ENCODE data around the gene SPN.
A peak's percentile ranks its signal among the peaks of the same experiment; 100 is the strongest.
"Not testable (repeated sequence)": the region's sequence is repeated elsewhere in the genome, so short reads cannot be mapped to it uniquely, and the experiment has no call there.

Gene SPN, protein sequence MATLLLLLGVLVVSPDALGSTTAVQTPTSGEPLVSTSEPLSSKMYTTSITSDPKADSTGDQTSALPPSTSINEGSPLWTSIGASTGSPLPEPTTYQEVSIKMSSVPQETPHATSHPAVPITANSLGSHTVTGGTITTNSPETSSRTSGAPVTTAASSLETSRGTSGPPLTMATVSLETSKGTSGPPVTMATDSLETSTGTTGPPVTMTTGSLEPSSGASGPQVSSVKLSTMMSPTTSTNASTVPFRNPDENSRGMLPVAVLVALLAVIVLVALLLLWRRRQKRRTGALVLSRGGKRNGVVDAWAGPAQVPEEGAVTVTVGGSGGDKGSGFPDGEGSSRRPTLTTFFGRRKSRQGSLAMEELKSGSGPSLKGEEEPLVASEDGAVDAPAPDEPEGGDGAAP

DNA sequence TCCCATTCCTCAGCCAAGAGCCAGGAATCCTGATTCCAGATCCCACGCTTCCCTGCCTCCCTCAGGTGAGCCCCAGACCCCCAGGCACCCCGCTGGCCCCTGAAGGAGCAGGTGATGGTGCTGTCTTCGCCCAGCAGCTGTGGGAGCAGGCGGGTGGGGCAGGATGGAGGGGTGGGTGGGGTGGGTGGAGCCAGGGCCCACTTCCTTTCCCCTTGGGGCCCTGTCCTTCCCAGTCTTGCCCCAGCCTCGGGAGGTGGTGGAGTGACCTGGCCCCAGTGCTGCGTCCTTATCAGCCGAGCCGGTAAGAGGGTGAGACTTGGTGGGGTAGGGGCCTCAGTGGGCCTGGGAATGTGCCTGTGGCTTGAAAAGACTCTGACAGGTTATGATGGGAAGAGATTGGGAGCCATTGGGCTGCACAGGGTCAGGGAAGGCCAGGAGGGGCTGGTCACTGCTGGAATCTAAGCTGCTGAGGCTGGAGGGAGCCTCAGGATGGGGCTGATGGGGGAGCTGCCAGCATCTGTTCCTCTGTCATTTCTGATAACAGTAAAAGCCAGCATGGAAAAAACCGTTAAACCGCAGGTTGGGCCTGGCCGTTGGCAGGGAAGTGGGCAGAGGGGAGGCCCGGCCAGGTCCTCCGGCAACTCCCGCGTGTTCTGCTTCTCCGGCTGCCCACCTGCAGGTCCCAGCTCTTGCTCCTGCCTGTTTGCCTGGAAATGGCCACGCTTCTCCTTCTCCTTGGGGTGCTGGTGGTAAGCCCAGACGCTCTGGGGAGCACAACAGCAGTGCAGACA lies at the start of gene SPN:
SPN (plus strand) TSS at position 232 of the 791 bp plus-strand sequence; CDS start at position 714, 482 bp downstream.
- no peak for DNase-seq (ENCODE audit: low read depth in 1 of 2, low spot score in 1 of 2)

DNA sequence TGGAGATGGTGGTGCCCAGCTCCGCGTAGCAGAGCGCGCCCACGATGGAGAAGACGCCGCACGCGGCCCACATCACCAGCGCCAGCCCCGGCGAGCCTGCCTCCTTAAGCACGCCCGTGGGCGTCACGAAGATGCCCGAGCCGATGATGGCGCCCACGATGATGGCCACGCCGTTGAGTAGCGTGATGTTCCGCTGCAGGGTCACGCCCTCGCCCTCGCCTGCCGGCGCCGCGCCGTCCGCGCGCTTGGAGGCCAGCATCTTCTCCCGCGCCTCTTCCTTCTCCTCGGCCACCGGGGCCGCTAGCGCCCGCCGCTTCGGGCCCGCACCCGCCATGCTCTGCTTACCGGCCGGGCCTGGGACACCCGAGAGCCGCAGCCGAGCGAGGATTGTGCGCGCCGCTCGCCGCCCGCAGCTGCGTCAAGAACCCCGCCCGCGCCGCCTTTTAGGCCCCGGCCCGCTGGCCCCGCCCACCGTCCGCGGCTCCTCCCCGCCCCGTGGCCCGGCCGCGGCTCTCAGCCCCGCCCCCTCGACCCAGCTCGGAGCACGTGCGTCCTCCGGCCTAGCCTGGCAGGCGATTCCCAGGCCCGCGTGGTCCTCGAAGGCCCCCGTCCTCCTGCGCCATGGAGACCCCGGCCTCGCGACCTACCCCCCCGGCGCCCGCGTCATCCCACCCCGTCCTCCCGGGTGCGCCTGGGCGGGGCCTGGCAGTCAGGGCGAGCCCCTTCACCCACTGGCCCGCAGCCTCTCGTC lies 49.6 kb upstream of the SPN start:
- DNase-seq (ENCODE audit: low read depth in 1 of 2, low spot score in 1 of 2), result peak; percentile 84 to 93

DNA sequence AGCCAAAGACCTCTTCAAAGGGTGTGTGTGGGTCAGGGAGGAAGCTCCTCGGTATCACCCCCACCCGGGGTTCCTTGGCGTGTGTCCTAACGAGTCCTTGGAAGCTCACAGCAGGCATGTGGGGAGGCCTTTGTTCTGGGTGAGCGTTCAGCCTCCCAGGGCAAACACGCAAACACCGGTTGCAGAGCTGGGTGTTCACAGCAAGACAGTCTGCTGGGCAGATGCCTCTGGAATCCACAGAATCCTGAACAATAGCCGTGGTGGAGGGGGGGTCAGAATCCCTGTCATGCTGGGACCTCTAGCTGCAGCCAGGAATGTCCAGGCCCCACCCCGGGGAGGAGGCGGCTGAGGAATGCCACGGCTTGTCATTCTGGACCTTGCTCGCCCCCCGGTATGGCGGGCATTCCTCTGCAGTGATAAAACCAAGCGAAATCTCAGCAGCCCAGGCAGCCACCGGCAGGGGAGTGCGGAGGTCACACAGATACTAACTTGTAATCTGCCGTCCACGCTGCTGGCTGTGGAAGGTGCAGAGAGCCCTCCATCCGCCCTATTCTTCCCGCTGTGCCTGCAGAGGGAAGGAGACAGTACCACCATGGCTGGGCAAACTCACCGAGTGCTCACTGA lies 48.2 kb upstream of the SPN start:
- DNase-seq (ENCODE audit: low read depth in 1 of 2, low spot score in 1 of 2), result not testable (repeated sequence)

DNA sequence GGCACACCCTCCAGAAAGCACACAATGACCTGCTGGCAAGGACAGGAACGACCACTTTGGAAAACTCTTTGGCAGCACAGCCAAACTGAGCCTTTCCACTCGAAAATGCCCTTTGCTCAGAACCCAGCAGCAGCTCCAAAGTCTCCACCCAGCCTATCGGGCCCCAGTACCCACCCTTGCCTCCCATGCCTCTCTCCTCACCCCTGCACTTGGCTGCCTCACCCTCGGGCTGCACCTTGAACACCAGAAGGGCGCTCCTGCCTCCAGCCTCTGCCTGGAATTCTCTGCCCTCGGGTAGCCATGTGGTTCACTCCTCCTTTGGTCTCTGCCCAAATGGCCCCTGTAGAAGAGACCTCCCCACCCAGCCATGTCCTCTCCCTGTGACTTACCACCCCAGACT lies 46.9 kb upstream of the SPN start:
- DNase-seq (ENCODE audit: low read depth in 1 of 2, low spot score in 1 of 2), result not testable (repeated sequence)

DNA sequence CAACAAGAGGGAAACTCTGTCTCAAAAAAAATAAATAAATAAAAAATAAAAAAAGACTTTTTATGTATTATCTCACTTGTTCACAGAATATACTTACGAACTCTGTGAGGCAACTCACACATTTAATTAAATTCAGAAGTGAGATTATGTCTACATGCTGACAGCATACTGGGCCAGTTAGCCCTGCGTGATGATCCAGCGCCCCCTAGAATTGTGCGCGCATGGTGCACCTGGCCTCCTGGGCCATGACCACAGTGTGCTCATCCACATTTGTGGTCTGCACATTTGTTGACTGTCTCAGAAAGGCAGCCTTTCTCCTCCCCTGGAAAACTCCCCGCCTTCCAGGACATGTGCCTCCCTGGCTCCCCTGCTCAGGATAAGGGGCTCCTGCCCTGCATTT lies 42.5 kb upstream of the SPN start:
- DNase-seq (ENCODE audit: low read depth in 1 of 2, low spot score in 1 of 2), result not testable (repeated sequence)

DNA sequence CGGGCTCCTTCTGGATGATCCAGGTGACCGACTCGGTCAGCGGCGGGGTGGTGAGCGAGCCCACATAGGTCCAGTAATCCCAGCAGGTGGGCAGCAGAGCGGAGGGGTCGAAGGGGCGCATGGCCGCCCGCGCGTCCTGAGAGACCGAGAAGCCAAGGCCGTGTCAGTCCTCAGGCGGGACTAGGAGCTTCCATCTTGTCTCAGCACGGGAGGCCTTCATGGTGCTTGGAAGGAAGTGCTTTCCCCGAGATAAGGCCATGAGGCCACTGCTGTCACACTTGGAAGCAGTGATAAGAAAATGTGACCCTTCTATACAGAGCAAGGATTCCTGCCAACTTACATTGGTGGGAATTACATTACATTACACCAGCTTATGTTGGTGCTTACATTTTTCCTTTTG lies 40.3 kb upstream of the SPN start:
- DNase-seq (ENCODE audit: low read depth in 1 of 2, low spot score in 1 of 2), result not testable (repeated sequence)

DNA sequence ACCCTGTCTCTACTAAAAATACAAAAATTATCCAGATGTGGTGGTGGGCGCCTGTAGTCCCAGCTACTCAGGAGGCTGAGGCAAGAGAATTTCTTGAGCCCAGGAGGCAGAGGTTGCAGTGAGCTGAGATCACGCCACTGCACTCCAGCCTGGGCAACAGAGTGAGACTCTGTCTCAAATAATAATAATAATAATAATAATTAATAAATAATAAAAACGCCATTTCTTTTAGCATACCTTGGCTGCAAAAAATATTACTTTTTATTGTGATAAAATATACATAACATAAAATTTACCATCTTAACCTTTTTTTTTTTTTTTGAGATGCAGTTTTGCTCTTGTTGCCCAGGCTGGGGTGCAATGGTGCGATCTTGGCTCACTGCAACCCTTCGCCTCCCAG lies 39.8 kb upstream of the SPN start:
- not testable (repeated sequence) for DNase-seq (ENCODE audit: low read depth in 1 of 2, low spot score in 1 of 2)

DNA sequence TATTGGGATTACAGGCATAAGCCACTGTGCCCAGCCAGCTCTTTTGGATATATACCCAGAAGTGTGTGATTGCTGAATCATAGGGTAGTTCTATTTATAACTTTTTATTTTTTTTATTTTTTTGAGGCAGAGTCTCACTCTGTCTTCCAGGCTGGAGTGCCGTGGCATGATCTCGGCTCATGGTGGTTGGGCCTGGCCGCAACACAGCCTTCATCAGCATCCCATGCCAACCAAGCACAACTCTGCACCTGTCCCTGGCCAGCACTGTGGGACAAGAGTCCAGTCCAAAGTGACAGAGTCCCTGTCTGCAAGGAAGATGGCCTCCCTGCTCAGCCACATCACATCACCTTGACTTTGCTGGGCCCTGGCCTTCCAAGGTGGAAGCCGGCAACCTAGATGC lies 37.9 kb upstream of the SPN start:
- not testable (repeated sequence) for DNase-seq (ENCODE audit: low read depth in 1 of 2, low spot score in 1 of 2)

DNA sequence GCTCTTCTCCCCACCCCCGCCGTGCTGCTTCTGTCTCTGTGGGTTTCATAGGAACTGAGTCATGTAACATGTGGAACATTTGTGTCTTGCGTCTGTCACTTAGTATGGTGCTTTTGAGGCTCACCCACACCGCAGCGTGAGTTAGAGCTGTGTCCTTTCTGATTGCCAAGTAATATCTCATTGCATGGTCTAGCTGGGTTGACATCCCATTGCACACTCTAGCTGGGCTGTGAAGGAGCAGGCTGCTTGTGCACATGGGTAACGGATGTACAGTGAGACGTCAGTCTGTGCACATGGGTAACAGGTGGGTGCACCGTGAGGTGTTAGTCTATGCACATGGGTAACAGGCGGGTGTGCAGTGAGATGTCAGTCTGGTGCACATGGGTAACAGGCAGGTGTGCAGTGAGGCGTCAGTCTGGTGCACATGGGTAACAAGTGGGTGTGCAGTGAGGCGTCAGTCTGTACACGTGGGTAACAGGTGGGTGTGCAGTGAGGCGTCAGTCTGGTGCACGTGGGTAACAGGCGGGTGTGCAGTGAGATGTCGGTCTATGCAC lies 36.2 kb upstream of the SPN start:
- DNase-seq (ENCODE audit: low read depth in 1 of 2, low spot score in 1 of 2), result peak in 1 of 2 donors; percentile 28

DNA sequence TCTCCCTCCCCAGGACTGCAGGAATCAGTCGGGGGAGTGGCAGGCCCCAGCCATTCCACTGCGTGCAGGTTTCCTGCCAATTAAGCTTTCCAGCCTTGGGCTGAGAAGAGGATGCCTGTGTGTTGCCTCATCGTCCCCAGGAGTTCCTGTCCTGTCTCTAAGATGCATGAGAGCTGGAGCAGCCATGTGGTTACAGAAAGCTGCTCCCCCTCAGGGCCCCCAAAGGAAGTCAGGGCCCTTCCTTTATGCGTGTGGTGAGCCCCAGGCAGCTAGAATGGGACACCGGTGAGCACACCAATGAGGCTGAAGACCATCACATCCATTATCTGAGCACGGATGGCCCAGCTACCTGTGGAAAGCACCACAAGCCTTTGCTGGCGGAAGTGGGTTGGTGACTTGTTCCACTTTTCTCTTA lies 35.4 kb upstream of the SPN start:
- not testable (repeated sequence) for DNase-seq (ENCODE audit: low read depth in 1 of 2, low spot score in 1 of 2)

DNA sequence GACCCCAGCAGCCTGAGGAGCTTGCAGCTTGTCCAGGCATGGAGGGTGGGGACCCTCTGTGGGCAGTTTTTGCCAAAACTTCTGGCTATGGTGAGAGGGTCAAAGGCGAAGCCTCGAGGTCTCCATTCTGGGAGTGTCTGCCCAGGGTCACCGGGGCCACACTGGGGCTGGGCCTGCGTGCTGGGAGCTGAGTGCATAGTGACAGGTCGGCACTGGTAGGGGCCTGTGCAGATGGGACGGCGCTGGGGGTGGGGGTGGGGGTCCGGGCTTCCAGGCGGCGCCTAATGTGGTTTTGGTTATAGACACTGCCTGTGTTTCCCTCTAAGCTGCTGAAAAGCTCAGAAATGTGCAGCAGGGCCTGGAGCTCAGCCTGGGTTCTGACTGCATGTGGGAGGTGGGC lies 34.3 kb upstream of the SPN start:
- DNase-seq (ENCODE audit: low read depth in 1 of 2, low spot score in 1 of 2), result not testable (repeated sequence)

DNA sequence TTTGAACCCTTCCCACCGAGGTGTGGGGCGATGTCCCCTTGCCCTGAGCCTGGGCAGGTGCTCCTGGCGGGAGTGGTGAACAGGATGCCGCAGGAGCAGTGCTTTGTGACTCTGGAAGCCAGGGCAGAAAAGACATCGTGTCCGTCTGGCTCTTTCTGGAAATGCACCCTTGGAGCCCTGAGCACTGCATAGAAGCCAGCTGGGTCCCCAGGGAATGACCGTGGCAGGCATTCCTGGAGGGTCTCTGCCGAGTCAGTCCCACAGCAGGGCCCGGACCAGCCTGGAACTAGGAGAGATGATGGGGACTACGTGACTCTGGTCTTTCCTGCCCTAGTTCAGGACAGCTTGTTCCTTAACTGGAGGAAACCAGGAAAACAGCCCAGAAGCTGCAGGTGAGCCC lies 33.7 kb upstream of the SPN start:
- DNase-seq (ENCODE audit: low read depth in 1 of 2, low spot score in 1 of 2), result not testable (repeated sequence)

DNA sequence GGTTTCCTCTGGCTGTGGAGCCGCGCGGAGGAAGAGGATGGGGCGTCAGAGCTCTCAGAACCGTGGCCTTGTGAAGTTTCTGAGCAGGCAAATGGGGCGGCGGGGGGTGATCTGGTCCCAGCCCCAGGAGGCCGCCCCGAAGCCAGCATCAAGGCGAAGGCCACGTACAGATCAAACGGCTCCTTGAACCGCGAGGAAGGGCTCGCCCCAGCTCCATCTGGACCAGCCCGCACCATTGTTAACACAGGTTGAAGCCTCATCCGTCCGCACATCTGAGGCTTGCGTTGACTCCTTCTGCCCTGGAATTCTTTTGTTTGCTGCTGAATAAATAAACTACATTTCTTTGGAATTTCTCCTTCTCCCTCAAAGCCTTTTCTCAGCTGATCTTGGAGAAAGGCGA lies 31.4 kb upstream of the SPN start:
- not testable (repeated sequence) for DNase-seq (ENCODE audit: low read depth in 1 of 2, low spot score in 1 of 2)

DNA sequence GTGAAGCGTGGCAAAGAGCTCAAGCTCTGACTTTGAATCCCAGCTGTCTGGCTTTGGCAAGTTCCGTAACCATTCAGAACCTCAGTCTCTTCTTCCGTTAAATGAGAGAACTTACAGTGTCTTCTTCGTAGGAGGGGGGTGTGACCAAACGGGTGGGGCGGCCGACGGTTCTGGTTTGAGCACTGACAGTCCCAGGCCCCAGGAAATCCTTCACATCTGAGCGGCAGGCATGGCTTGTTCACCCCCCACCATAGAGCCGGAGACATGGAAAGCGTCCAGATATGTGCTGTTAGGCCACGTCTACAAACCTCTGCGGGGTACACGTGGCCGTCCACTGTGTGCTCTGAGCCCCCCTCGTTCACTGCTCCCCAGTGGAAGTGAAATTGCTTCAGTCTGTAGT lies 27.1 kb upstream of the SPN start:
- DNase-seq (ENCODE audit: low read depth in 1 of 2, low spot score in 1 of 2), result not testable (repeated sequence)

DNA sequence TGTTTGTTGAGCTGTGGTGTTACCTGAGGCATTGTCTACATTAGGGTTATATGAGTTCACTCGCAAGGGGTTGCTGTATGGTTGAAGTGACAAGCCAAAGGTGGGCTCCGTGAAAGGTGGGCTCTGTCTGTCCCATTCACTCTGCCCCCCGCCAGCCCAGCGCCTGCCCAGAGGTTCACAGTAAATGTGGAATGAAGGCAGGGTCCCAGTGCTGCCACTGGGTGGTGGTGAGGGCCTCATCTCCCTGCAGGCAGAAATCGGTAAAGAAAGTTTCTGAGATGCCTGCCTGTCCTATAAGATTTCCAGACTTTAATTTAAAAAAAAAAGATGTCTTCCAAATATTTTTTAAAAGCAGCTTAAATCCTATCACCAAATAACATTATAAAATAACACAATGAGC lies 26.7 kb upstream of the SPN start:
- DNase-seq (ENCODE audit: low read depth in 1 of 2, low spot score in 1 of 2), result not testable (repeated sequence)

DNA sequence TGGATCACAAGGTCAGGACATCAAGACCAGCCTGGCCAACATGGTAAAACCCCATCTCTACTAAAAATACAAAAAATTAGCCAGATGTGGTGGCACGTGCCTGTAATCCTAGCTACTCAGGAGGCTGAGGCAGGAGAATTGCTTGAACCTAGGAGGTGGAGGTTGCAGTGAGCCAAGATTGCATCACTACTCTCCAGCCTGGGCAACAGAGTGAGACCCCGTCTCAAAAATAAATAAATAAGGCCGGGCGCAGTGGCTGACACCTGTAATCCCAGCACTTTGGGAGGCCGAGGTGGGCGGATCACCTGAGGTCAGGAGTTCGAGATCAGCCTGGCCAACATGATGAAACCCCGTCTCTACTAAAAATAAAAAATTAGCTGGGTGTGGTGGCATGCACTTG lies 24.3 kb upstream of the SPN start:
- DNase-seq (ENCODE audit: low read depth in 1 of 2, low spot score in 1 of 2), result not testable (repeated sequence)

DNA sequence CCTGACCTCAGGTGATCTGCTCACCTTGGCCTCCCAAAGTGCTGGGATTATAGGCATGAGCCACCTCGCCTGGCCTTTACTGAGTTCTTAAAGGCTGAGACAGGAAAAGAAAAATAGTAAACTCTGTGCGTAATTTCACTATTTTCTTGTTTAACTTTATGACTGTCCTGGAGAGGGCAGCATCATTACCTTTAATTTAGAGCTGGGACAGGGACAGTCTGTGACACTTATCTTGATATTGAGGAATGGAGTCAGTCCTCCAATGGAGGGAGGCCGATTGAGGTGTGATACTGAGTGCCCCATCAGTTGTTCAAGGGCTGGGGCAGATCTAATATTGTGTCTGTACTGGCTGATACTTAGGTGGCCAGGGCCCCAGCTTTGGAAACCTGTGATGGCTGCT lies 21.5 kb upstream of the SPN start:
- DNase-seq (ENCODE audit: low read depth in 1 of 2, low spot score in 1 of 2), result no peak

DNA sequence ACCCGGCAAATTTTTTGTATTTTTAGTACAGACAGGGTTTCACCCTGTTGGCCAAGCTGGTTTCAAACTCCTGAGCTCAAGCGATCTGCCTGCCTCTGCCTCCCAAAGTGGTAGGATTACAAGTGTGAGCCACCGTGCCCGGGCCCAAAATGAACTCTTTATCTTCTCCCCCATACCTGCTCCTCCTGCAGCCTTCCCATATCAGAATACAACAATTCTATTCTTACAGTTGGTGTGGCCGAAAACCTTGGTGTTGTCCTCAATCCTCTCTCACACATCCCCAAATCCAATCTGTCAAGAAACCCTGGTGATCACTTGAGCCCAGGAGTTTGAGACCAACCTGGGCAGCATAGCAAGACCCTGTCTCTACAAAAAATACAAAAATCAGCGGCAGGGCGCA lies 19.5 kb upstream of the SPN start:
- no peak for DNase-seq (ENCODE audit: low read depth in 1 of 2, low spot score in 1 of 2)

DNA sequence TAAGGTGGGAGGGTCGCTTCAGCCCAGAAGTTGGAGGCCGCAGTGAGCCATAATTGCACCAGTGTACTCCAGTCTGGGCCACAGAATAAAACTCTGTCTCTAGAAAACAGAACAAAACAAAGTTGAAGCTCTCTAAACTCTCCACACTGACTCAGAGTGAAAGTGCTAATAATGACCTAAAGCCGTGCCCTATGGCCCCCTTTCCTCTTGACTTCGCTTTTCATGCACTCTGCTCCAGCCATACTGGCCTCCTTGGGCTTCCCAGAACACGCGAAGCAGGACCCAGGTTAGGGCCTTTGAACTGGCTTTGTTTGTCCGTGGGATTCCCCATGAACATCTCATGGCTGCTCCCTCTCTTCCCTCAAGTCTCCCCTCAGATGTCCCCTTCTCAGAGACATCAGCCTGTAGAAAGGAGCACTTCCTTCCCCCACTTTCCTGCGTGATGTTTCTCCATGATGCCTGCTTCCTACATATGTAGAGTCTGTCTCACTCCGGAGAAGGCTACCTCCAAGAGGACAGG lies 18.6 kb upstream of the SPN start:
- DNase-seq (ENCODE audit: low read depth in 1 of 2, low spot score in 1 of 2), result no peak

DNA sequence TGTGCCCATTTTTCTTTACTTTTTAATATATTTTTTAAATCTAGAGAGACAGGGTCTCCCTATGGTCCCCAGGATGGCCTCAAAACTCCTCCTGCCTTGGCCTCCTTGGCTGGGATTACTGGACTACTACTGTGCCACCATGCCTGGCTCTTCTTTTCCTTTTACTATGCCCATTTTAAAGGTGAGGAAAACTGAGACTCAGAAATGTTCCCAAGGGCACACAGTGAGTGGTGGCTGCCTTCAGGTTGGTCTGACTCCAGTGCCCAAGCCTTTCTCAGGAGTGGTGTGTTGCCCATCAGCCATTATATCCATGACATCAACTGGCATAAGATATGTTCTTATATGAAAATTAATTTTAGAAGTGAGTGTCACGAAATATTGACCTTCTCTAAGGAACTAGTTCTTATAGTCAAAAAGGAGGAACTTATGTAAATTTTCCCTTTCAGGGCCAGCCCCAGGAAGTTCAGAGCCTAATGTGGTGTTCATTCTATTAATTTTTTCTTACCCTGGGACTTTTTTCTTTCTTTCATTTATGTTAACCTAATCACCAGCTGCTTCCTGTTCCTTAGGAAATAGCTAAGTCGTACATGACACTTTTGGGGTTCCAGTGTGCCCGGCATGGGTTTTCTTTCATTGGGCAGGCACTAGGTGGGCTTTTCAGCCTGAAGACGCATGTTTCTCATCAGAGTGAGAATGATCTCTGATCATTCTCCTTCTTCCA lies 17.9 kb upstream of the SPN start:
- DNase-seq (ENCODE audit: low read depth in 1 of 2, low spot score in 1 of 2), result no peak

All from stimulated activated CD4-positive, alpha-beta T cell treated with anti-CD3 and anti-CD28 coated beads, Interleukin-15, amount 100 ng/mL, for 1 hour (primary cell).